Measurements from ENCODE around the gene SLC29A1.

DNA sequence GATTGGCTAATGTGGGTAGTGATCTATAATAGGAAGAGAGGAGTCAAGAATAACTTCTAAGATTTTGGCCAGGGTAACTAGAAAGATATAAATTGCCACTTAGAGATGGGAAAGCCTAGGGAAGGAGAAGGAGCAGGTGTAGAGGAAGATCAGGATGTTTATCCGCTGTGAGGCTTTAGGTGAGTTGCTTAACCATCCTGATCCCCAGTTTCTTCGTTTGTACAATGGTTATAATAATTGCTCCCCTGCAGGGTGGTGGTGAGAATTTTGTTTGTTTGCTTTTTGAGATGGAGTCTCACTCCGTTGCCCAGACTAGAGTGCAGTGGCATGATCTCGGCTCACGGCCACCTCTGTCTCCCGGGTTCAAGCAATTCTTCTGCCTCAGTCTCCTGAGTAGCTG, 9.1 kb upstream of the SLC29A1 start:
- TF ChIP-seq POLR2AphosphoS5 (IDR thresholded peaks at IDR 0.05): no peak
- TF ChIP-seq CTCF (IDR thresholded peaks at IDR 0.05): no peak
- no peak for TF ChIP-seq POLR2A (IDR thresholded peaks at IDR 0.05)
